Right lobe of liver (tissue), 6 donors: ENCODE measurements around the gene IDUA. TPM values are rescaled to one million over a fixed set of nuclear protein-coding genes. Genes with fewer than 3 reads are reported as not detected.

ENCODE experiments used
- ATAC-seq, 4 donors: fragments of 200-7000 bp; cut with Tn5 transposase; one replicate each; pipeline ENCODE4 v1.9.1; 2020; ENCODE audit warnings: mild to moderate bottlenecking in 4 of 4, moderate library complexity in 4 of 4
- DNase-seq, 3 donors: peaks; one replicate each; pipeline ENCODE4 v3.0.0-alpha.2; 2020
- H3K27ac ChIP-seq, 3 donors: fragments of 200-600 bp; one replicate each; pipeline ENCODE4 v1.8.0; 2022
- H3K27me3 ChIP-seq, 2 donors: fragments of 200-600 bp; one replicate each; pipeline ENCODE4 v1.8.0; 2022
- H3K36me3 ChIP-seq, 4 donors: fragments of 200-600 bp; sonication (generic) in 1 of 4; one replicate each; pipeline versions ENCODE4 v1.5.1 to v1.8.0; 2017 to 2022; ENCODE audit warnings: control low read depth in 1 of 4
- H3K4me1 ChIP-seq, 4 donors: fragments of 200-600 bp; sonication (generic) in 1 of 4; one replicate each; pipeline versions ENCODE4 v1.5.1 to v1.8.0; 2017 to 2022; ENCODE audit warnings: control low read depth in 1 of 4
- H3K4me3 ChIP-seq, 3 donors: fragments of 200-600 bp; one replicate each; pipeline ENCODE4 v1.8.0; 2022
- H3K9me3 ChIP-seq, 4 donors: fragments of 200-600 bp; sonication (generic) in 1 of 4; one replicate each; pipeline versions ENCODE4 v1.5.1 to v1.8.0; 2017 to 2022; ENCODE audit warnings: control low read depth in 1 of 4
- POLR2A ChIP-seq: fragments of 450-650 bp; IDR thresholded peaks from one replicate; pipeline ENCODE4 v1.6.1; 2017; ENCODE audit warnings: antibody characterized with exemption, mild to moderate bottlenecking
- WGBS: methylation state at CpG from one replicate; pipeline ENCODE4 v1.1.6; 2018; ENCODE audit warnings: low coverage, low lambda C conversion rate; ENCODE audit not compliant: insufficient coverage; ENCODE audit errors: missing lambda C conversion rate; 5-methylcytosine and 5-hydroxymethylcytosine counted together
- intact Hi-C, 2 donors: fragments of 100-400 bp; cut with DNase I; formaldehyde crosslinking; loops; one replicate each; pipeline versions ENCODE4 v1.11.2 to v1.14.1; 2022
- total RNA-seq, 6 experiments: library from RNA; depleted of rRNA in 2 of 6; stranded (reverse); fragments of >200 nt in 2 of 6; fragmentation: NEBNext Ultra II Directional in 3 of 6; extraction: Animal tissue kit (Norgen Biotek cat#: 25700) in 3 of 6; gene quantifications; one replicate each; pipeline versions ENCODE4 v1.1.0 to v1.2.4, GENCODE V29; 2016 to 2023
- TF ChIP-seq, protein P1 (sequence below), 4 donors: fragments of 200-600 bp in 3 of 4; fragments of 450-650 bp in 1 of 4; IDR thresholded peaks; one replicate each; pipeline versions ENCODE4 v1.5.1 to v1.8.0; 2016 to 2022; ENCODE audit warnings: antibody characterized with exemption in 4 of 4, mild to moderate bottlenecking in 2 of 4
- donor health status: DM: no; HTN: yes; CAD: no.
- donor health status: DM: no; HTN: no; CAD: no.
- donor health status: DM: no; HTN: no; CAD: no.
- donor health status: DM: no; HTN: yes; CAD: no.
- donor health status: DM: no; HTN: yes; CAD: no.

IDUA gene
- total RNA-seq, 6 experiments from 2014 or later, result 4.7 to 15.1 (median 11.0) TPM

DNA sequence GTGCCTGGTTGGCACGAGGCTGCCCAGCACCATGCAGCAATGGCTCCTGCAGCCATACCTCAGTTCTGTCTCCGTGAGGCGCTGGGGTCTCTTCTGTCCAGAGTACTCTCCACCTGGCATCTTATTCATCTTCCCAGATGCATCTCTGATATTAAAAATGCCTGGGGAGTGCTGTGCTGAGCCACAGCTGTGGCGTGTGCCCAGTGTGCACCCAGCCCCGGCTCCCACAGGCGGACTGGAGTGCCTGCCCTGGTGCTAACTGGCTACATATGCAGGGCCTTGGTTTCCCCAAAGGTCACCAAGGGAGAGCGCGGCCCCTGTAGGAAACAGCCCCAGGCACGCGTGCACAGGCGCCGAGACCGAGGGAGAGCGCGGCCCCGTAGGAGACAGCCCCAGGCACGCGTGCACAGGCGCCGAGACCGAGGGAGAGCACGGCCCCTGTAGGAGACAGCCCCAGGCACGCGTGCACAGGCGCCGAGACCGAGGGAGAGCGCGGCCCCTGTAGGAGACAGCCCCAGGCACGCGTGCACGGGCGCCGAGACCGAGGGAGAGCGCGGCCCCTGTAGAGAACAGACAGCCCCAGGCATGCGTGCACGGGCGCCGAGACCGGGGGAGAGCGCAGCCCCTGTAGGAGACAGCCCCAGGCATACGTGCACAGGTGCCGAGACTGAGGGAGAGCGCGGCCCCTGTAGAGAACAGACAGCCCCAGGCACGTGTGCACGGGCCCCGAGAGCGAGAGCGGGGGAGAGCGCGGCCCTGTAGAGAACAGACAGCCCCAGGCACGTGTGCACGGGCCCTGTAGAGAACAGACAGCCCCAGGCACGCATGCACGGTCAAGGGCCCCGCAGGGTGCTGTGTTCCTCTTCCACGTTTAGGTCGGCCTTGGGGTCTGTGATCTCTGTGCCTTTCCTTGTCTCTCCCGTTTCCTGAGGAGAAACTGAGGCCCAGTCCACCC, 40.0 kb upstream of the IDUA start:
- no peak overlapping the region for H3K27ac ChIP-seq
- no peaks in the 10 kb centered on the region for H3K4me1 ChIP-seq
- 100% methylated on average over 2 of the region's 62 CpGs for WGBS
- H3K9me3 ChIP-seq, result no peaks in the 10 kb centered on the region
- H3K36me3 ChIP-seq, result no peaks in the 10 kb centered on the region
- H3K4me3 ChIP-seq, result no peak overlapping the region
- intact Hi-C loops, result no loop called here
- H3K27me3 ChIP-seq, result no peaks in the 10 kb centered on the region
- DNase-seq (no peak), ATAC-seq (no peak)
- TF ChIP-seq POLR2A, result no peak
- TF ChIP-seq, protein P1, sequence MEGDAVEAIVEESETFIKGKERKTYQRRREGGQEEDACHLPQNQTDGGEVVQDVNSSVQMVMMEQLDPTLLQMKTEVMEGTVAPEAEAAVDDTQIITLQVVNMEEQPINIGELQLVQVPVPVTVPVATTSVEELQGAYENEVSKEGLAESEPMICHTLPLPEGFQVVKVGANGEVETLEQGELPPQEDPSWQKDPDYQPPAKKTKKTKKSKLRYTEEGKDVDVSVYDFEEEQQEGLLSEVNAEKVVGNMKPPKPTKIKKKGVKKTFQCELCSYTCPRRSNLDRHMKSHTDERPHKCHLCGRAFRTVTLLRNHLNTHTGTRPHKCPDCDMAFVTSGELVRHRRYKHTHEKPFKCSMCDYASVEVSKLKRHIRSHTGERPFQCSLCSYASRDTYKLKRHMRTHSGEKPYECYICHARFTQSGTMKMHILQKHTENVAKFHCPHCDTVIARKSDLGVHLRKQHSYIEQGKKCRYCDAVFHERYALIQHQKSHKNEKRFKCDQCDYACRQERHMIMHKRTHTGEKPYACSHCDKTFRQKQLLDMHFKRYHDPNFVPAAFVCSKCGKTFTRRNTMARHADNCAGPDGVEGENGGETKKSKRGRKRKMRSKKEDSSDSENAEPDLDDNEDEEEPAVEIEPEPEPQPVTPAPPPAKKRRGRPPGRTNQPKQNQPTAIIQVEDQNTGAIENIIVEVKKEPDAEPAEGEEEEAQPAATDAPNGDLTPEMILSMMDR (IDR thresholded peaks at IDR 0.05), result no peak

DNA sequence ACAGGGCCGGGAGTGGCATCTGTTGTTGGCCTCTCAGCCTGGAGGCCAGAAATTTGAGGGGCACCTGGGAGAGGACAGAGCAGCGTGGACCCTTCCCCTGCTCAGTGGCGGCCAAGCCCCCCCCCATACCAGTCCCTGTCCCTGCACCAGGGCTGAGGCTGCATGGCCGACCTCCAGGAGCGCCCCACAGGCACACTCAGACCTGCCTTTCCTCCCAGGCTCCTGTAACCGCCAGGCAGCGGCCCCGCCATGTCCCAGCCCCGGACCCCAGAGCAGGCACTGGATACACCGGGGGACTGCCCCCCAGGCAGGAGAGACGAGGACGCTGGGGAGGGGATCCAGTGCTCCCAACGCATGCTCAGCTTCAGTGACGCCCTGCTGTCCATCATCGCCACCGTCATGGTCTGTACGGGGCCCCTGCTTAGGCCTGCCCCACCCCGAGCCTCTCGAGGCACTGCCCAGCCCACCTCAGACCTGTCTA, 39.3 kb upstream of the IDUA start:
- DNase-seq (no peak), ATAC-seq (no peak)
- no peak overlapping the region for H3K27ac ChIP-seq
- no peaks in the 10 kb centered on the region for H3K4me1 ChIP-seq
- H3K9me3 ChIP-seq, result no peaks in the 10 kb centered on the region
- intact Hi-C loops, result no loop called here
- WGBS, result 96% methylated on average over 5 of the region's 19 CpGs
- no peak overlapping the region for H3K4me3 ChIP-seq
- no peaks in the 10 kb centered on the region for H3K27me3 ChIP-seq
- no peaks in the 10 kb centered on the region for H3K36me3 ChIP-seq
- TF ChIP-seq POLR2A, result no peak
- TF ChIP-seq, protein P1 (IDR thresholded peaks at IDR 0.05), result no peak

DNA sequence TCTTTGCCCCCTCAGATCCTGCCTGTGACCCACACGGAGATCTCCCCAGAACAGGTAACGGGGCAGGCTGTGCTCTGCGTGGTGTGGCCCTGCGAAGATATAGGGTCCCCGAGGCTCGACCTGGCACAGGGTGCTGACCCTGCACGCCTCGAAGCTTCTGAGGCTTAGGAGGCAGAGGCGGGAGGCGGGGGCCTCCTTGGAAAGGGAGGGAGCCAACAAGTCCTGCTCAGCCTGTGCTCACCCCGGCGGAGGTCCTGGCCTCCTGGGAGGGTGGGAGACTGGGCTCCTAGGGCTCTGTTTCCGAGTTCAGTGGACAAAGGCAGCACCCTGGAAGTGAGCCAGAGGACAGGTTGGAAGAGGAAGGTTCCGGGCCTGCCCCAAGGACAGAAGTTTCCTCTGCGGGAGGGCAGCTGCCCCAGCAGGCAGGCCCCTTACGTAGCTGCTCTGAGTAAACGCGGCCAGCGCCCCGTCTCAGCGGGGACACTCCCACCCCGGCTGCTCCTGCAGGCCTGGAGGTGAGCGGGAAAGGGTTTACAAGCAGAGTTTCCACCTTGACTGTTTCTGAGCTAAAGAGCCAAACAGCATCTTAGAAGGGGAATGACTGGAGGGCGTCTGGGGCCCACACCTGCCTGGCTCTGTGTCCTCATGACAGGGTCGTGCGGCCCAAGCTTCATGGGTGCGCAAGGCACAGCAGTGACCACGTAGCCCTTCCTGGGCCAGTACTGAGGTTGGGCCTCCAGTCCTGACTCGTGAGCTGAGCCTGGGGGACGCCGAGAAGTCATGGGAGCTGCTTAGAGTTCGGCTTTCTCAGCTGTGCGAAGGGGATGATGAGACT, 38.5 kb upstream of the IDUA start:
- intact Hi-C loops, result no loop called here
- Histone ChIP-seq H3K4me1 (no peaks in the 10 kb centered on the region), H3K9me3 (no peaks in the 10 kb centered on the region), H3K36me3 (peaks cover 0 to under 1% (median 0%) of the 10 kb centered on the region in 4 donors), H3K4me3 (no peak overlapping the region), H3K27me3 (no peaks in the 10 kb centered on the region), H3K27ac (no peak overlapping the region)
- DNase-seq, result no peak
- no CpG with 5 or more reads among the region's 33 CpGs for WGBS
- no peak for ATAC-seq
- TF ChIP-seq, protein P1 (IDR thresholded peaks at IDR 0.05), result no peak
- no peak for TF ChIP-seq POLR2A

DNA sequence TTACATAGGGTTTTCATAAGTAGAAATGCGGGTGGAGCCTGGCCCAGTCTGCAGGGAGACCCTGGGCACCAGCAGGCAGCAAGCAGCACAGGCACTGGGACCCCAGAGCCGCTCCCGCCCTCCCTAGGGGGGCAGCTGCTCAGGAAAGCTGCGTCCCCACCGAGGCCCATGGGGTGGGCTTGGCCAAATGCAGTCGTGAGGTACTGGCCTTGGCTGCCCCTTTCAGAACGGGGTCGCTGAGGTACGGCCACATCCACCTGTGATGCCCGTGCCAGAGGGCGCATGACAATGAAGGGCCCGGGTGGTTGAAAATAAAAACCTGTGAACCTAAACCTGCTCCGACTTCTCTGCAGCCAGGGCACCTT, 37.9 kb upstream of the IDUA start:
- peaks cover 0 to 4% (median 0%) of the 10 kb centered on the region in 4 donors for H3K36me3 ChIP-seq
- no peaks in the 10 kb centered on the region for H3K27me3 ChIP-seq
- H3K4me1 ChIP-seq, result no peaks in the 10 kb centered on the region
- WGBS, result 91% methylated on average over 4 of the region's 13 CpGs
- DNase-seq, result no peak
- no peak overlapping the region for H3K27ac ChIP-seq
- intact Hi-C loops, result no loop called here
- H3K4me3 ChIP-seq, result no peak overlapping the region
- TF ChIP-seq POLR2A, result no peak
- TF ChIP-seq, protein P1 (IDR thresholded peaks at IDR 0.05), result no peak
- no peaks in the 10 kb centered on the region for H3K9me3 ChIP-seq
- ATAC-seq, result no peak
